Keratinocyte (primary cell): ENCODE measurements around the gene STX8.

Experiments
- EZH2 ChIP-seq: IDR thresholded peaks from one replicate; pipeline ENCODE4 v1.6.1; 2012; ENCODE audit warnings: inconsistent platforms, mild to moderate bottlenecking, low read length, moderate library complexity
- TF ChIP-seq, protein P1 (sequence below), 3 experiments: IDR thresholded peaks in 1 of 3; conservative IDR thresholded peaks in 1 of 3; optimal IDR thresholded peaks in 1 of 3; 2 replicates in 2 of 3; 3 replicates in 1 of 3; pipeline versions ENCODE3 to v1.5.1; 2011; ENCODE audit warnings: low read length in 3 of 3, mild to moderate bottlenecking in 3 of 3, moderate library complexity in 2 of 3, control low read depth in 1 of 3, inconsistent platforms in 1 of 3; ENCODE audit not compliant: insufficient read depth in 2 of 3; ENCODE audit errors: extremely low read depth in 1 of 3

DNA sequence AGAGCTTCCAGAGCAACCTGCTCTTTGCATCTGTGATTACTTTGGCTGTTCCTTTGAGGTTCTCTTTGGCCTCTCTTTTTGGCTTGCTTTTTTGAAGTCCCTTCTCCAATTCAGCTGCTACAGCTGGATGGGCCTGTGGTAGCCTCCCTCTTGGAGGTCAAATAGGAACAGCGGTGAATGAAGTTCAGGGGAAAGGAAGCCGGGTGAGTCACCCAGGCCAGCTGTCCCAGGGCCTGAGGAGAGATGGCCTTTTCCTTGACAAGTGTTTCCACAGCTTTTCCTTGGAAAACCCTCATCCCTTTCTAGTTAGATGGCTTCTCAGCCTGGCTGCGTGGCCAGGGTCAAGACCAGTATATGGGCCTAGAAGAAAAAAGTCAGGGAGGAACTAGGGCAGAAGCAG is 103.1 kb downstream of the STX8 start:
- TF ChIP-seq, protein P1, sequence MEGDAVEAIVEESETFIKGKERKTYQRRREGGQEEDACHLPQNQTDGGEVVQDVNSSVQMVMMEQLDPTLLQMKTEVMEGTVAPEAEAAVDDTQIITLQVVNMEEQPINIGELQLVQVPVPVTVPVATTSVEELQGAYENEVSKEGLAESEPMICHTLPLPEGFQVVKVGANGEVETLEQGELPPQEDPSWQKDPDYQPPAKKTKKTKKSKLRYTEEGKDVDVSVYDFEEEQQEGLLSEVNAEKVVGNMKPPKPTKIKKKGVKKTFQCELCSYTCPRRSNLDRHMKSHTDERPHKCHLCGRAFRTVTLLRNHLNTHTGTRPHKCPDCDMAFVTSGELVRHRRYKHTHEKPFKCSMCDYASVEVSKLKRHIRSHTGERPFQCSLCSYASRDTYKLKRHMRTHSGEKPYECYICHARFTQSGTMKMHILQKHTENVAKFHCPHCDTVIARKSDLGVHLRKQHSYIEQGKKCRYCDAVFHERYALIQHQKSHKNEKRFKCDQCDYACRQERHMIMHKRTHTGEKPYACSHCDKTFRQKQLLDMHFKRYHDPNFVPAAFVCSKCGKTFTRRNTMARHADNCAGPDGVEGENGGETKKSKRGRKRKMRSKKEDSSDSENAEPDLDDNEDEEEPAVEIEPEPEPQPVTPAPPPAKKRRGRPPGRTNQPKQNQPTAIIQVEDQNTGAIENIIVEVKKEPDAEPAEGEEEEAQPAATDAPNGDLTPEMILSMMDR (optimal IDR thresholded peaks at IDR 0.05 in 1 of 3, IDR thresholded peaks at IDR 0.05 in 1 of 3, conservative IDR thresholded peaks at IDR 0.05 in 1 of 3; ENCODE audit: extremely low read depth in 1 of 3, insufficient read depth in 2 of 3, low read length in 3 of 3), result no peak
- no peak for TF ChIP-seq EZH2
